ENCODE measurements around the gene MYBL2. TPM values are rescaled to one million over a fixed set of nuclear protein-coding genes. Genes with fewer than 3 reads are reported as not detected.

Gene MYBL2
- total RNA-seq, 1 experiment from 2014 or later, result 159 TPM

GRCh38 chr20:43710370-43711044, 43.6 kb downstream of the MYBL2 start:
- no CpG with 5 or more reads among the region's 9 CpGs for WGBS (ENCODE audit: extremely low coverage, insufficient read length, low lambda C conversion rate)
- no peak overlapping the region for H4K91ac ChIP-seq (ENCODE audit: insufficient read length, low read depth, low read length)

More at GRCh38 chr20:43710370-43711044, 43.6 kb downstream of the MYBL2 start:
- H3K9me3 Mint-ChIP-seq, result no peaks in the 10 kb centered on the region; a peak in 1 of 5 replicates
- no peak overlapping the region for H4K5ac ChIP-seq (ENCODE audit: insufficient read length, low read depth, low read length)
- H4K8ac ChIP-seq (replicated peaks; ENCODE audit: insufficient read length, low read depth, low read length), result no peak overlapping the region
- no peak overlapping the region for H3K4me3 Mint-ChIP-seq
- H3T11ph ChIP-seq (ENCODE audit: low read length), result no peak overlapping the region
- no peaks in the 10 kb centered on the region for H3K4me1 Mint-ChIP-seq
- no peak overlapping the region for H2BK120ac ChIP-seq (ENCODE audit: low read depth, low read length, poor library complexity, severe bottlenecking)
- TF ChIP-seq, protein P1, sequence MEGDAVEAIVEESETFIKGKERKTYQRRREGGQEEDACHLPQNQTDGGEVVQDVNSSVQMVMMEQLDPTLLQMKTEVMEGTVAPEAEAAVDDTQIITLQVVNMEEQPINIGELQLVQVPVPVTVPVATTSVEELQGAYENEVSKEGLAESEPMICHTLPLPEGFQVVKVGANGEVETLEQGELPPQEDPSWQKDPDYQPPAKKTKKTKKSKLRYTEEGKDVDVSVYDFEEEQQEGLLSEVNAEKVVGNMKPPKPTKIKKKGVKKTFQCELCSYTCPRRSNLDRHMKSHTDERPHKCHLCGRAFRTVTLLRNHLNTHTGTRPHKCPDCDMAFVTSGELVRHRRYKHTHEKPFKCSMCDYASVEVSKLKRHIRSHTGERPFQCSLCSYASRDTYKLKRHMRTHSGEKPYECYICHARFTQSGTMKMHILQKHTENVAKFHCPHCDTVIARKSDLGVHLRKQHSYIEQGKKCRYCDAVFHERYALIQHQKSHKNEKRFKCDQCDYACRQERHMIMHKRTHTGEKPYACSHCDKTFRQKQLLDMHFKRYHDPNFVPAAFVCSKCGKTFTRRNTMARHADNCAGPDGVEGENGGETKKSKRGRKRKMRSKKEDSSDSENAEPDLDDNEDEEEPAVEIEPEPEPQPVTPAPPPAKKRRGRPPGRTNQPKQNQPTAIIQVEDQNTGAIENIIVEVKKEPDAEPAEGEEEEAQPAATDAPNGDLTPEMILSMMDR (conservative IDR thresholded peaks at IDR 0.05), result no peak
- no peaks in the 10 kb centered on the region for H3K4me1 ChIP-seq (ENCODE audit: insufficient read depth, low read length)
- no peak overlapping the region for H3K4me2 ChIP-seq (ENCODE audit: insufficient read depth, insufficient read length, low read length)
- peaks cover 53 to 91% (median 90%) of the 10 kb centered on the region in 3 experiments; a peak in 6 of 7 replicates for H3K36me3 Mint-ChIP-seq (ENCODE audit: insufficient read depth in 1 of 3, low read depth in 3 of 3)
- H3K79me1 ChIP-seq (ENCODE audit: insufficient read depth, low read depth, low read length, poor library complexity, severe bottlenecking), result no peaks in the 10 kb centered on the region
- H2BK5ac ChIP-seq (ENCODE audit: insufficient read length, low read length), result no peak overlapping the region
- H3K23ac ChIP-seq (ENCODE audit: insufficient read length, low read depth, low read length), result no peak overlapping the region
- H3K79me2 ChIP-seq (ENCODE audit: insufficient read depth, low read length), result no peaks in the 10 kb centered on the region
- no peak overlapping the region; the same call in 1 of the 2 replicates for H3K14ac ChIP-seq (ENCODE audit: insufficient read depth, low read length)
- no peaks in the 10 kb centered on the region for H3K23me2 ChIP-seq (ENCODE audit: insufficient read length, low read depth, low read length, poor library complexity, severe bottlenecking)
- H2BK12ac ChIP-seq (ENCODE audit: insufficient read length, low read depth, low read length), result no peak overlapping the region
- H2AFZ ChIP-seq (ENCODE audit: low read length), result no peak overlapping the region
- no peaks in the 10 kb centered on the region for H3K9me3 ChIP-seq (ENCODE audit: control insufficient read depth, low read depth, low read length)
- no peak overlapping the region for H3K4ac ChIP-seq (ENCODE audit: low read depth, low read length)
- no peak overlapping the region for H2BK20ac ChIP-seq (ENCODE audit: low read depth, low read length, poor library complexity, severe bottlenecking)
- no peak overlapping the region for H3K56ac ChIP-seq (ENCODE audit: insufficient read length, low read depth, low read length)
- H3K27ac ChIP-seq (ENCODE audit: insufficient read length, low read depth, low read length), result no peak overlapping the region
- peak overlapping the region in 1 of 3 experiments; percentile 32; a peak in 2 of 7 replicates for H3K27ac Mint-ChIP-seq
- no peak for DNase-seq
- H4K20me1 ChIP-seq (ENCODE audit: control insufficient read depth, insufficient read depth, insufficient read length), result no peaks in the 10 kb centered on the region
- H2AK5ac ChIP-seq (ENCODE audit: insufficient read length, low read length), result no peak overlapping the region
- no peaks in the 10 kb centered on the region for H3K27me3 ChIP-seq (ENCODE audit: insufficient read depth, low read length)
- H2BK15ac ChIP-seq (ENCODE audit: low read depth, low read length), result no peak overlapping the region
- H3K18ac ChIP-seq (ENCODE audit: insufficient read length, low read depth, low read length), result no peak overlapping the region
- no peak overlapping the region for H3K9ac ChIP-seq (ENCODE audit: extremely low read depth, insufficient read length, low read length)
- no peaks in the 10 kb centered on the region for H3K27me3 Mint-ChIP-seq (ENCODE audit: low read depth)

All from H9 (cell line).